AG10803 (cell line): ENCODE data around the gene SLC4A2.

Experiments
- DNase-seq: peaks from one replicate; pipeline ENCODE4 v3.0.0; 2010; ENCODE audit warnings: low read depth
- H3K4me3 ChIP-seq: 2 replicates; pipeline ENCODE4 v1.5.1; 2011; ENCODE audit warnings: mild to moderate bottlenecking, low read length, control low read depth
- TF ChIP-seq, protein P1 (sequence below): conservative IDR thresholded peaks from 2 replicates; pipeline ENCODE4 v1.5.1; 2011; ENCODE audit warnings: mild to moderate bottlenecking, low read length, control low read depth, inconsistent platforms

The SLC4A2 gene

GRCh38 chr7:151061213-151062110, 2.1 kb downstream of the SLC4A2 start:
- peak overlapping the region; percentile 88 for H3K4me3 ChIP-seq
- TF ChIP-seq, protein P1, sequence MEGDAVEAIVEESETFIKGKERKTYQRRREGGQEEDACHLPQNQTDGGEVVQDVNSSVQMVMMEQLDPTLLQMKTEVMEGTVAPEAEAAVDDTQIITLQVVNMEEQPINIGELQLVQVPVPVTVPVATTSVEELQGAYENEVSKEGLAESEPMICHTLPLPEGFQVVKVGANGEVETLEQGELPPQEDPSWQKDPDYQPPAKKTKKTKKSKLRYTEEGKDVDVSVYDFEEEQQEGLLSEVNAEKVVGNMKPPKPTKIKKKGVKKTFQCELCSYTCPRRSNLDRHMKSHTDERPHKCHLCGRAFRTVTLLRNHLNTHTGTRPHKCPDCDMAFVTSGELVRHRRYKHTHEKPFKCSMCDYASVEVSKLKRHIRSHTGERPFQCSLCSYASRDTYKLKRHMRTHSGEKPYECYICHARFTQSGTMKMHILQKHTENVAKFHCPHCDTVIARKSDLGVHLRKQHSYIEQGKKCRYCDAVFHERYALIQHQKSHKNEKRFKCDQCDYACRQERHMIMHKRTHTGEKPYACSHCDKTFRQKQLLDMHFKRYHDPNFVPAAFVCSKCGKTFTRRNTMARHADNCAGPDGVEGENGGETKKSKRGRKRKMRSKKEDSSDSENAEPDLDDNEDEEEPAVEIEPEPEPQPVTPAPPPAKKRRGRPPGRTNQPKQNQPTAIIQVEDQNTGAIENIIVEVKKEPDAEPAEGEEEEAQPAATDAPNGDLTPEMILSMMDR = no peak
- no peak for DNase-seq

- no peak for DNase-seq
- H3K4me3 ChIP-seq = peak overlapping the region; percentile 9; the same call in 1 of the 2 replicates
Observed at GRCh38 chr7:151062111-151062398, 2.7 kb downstream of the SLC4A2 start.

DNA sequence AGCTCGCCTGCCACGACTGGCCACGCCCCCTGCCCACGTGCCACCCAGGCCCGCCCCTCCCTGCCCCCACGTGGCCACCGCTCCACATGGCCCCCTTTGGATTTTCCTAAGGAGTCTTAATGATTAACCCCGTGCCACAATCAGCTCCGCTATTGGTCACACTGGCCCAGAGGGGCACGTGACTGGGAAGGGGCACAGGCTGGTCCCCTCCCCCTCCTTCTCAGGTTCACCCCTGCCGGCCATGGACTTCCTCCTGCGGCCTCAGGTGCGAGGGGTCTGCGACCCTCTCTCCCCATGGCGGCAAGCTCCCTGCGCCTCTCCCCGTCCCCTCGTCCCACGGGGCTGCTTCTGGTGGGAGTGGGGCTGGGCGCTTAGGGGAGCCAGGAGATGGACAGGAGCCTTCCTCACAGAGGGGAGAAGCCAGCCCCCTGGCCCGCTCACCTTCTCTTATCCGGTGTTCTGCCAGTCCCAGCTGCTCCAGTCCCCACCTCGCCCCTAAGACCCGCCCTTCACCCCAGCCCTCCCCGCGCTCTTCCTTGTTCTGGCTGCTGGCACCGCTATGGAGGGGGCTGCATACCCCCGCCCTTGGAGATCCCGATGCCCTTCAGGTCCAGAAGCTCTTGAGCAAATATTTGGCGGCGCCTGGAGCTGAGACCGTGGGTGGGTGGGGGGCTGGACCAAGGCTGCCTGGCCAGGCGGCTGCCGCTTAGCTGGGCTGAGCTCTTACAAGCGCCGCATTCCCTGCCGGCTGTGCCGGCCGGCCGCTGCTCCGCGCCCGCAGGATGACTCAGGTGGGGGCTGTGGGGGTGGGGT, 3.2 kb downstream of the SLC4A2 start:
- DNase-seq = peak; percentile 64
- peak overlapping the region; percentile 29 for H3K4me3 ChIP-seq
- TF ChIP-seq, protein P1 = no peak

More at GRCh38 chr7:151062111-151062398, 2.7 kb downstream of the SLC4A2 start:
- TF ChIP-seq, protein P1 = no peak

- TF ChIP-seq, protein P1 = no peak
- 0 out of 2 replicates have a peak overlapping the region, but pooled peaks have one; percentile 7 for H3K4me3 ChIP-seq
- peak; percentile 71 for DNase-seq
Observed at GRCh38 chr7:151063212-151063561, 3.8 kb downstream of the SLC4A2 start.

DNA sequence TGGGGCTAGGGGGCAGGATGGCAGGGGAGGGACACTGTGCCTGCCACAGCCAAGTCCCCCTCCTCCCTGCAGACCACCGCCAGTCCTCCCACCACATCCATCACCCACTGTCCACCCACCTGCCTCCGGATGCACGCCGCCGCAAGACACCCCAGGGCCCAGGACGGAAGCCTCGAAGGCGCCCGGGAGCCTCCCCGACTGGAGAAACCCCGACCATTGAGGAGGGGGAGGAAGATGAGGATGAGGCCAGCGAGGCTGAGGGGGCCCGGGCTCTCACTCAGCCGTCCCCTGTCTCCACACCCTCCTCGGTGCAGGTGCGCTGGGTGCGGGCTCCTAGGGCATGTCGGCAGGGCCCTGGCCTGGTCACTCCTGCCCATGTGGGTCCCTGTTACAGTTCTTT, 5.1 kb downstream of the SLC4A2 start:
- H3K4me3 ChIP-seq = no peak overlapping the region
- no peak for DNase-seq
- TF ChIP-seq, protein P1 = no peak

DNA sequence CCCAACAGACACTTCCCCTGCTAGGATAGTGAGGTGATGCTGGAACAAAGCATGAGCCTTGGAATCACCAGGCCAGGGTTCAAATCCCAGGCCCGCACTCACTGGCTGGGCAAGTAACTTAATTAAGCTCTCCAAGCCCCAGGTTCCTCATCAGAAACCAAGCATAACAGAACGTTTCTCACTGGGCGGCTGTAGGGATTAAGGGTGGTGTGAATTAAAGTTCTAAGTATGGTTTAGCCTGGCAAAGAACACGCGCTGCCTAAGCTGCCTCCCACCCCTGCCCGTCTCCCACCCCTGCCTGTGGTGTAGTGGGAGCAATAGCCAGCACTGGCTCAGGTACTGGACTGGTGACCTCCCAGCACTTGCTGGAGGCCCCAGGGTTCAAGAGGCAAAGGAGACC, 5.6 kb downstream of the SLC4A2 start:
- TF ChIP-seq, protein P1 = no peak
- no peak overlapping the region for H3K4me3 ChIP-seq

More for the DNA sequence above, 5.6 kb downstream of the SLC4A2 start:
- DNase-seq = no peak
